ENCODE measurements around the gene TLR9. TPM values are rescaled to one million over a fixed set of nuclear protein-coding genes. Genes with fewer than 3 reads are reported as not detected.

TLR9 gene
- total RNA-seq, 6 experiments from 2014 or later, result not detected

DNA sequence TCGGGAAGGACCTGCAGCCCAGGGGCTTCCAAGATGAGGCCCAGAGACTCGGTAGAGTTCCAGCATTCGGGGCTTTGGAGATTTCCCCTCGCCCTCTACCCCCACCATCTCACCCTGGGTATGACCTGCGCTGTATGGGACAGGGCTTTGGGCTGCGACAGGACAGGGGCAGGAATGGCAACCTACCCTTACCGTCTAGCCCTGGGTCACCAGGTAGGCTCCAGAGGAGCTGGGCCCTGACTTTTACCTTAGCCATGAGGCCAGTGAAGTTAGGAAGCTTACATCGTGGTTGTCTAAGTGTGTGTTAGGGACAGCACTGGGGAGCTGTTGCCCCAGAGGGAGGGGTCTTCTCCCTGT is 20.8 kb upstream of the TLR9 start:
- no peak for DNase-seq
- H3K4me1 Mint-ChIP-seq (ENCODE audit: low read depth), result peaks cover 35% of the 10 kb centered on the region
- H3K4me3 Mint-ChIP-seq, result peak overlapping the region; percentile 85
- TF ChIP-seq, protein P1, sequence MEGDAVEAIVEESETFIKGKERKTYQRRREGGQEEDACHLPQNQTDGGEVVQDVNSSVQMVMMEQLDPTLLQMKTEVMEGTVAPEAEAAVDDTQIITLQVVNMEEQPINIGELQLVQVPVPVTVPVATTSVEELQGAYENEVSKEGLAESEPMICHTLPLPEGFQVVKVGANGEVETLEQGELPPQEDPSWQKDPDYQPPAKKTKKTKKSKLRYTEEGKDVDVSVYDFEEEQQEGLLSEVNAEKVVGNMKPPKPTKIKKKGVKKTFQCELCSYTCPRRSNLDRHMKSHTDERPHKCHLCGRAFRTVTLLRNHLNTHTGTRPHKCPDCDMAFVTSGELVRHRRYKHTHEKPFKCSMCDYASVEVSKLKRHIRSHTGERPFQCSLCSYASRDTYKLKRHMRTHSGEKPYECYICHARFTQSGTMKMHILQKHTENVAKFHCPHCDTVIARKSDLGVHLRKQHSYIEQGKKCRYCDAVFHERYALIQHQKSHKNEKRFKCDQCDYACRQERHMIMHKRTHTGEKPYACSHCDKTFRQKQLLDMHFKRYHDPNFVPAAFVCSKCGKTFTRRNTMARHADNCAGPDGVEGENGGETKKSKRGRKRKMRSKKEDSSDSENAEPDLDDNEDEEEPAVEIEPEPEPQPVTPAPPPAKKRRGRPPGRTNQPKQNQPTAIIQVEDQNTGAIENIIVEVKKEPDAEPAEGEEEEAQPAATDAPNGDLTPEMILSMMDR (IDR thresholded peaks at IDR 0.05), result no peak
- no peaks in the 10 kb centered on the region for H3K9me3 Mint-ChIP-seq
- peak overlapping the region; percentile 74 for H3K27ac Mint-ChIP-seq
- peaks cover 10% of the 10 kb centered on the region; the same call in 1 of the 2 replicates for H3K36me3 Mint-ChIP-seq (ENCODE audit: low read depth)
- H3K27me3 Mint-ChIP-seq (ENCODE audit: insufficient read depth), result peaks cover 6% of the 10 kb centered on the region

DNA sequence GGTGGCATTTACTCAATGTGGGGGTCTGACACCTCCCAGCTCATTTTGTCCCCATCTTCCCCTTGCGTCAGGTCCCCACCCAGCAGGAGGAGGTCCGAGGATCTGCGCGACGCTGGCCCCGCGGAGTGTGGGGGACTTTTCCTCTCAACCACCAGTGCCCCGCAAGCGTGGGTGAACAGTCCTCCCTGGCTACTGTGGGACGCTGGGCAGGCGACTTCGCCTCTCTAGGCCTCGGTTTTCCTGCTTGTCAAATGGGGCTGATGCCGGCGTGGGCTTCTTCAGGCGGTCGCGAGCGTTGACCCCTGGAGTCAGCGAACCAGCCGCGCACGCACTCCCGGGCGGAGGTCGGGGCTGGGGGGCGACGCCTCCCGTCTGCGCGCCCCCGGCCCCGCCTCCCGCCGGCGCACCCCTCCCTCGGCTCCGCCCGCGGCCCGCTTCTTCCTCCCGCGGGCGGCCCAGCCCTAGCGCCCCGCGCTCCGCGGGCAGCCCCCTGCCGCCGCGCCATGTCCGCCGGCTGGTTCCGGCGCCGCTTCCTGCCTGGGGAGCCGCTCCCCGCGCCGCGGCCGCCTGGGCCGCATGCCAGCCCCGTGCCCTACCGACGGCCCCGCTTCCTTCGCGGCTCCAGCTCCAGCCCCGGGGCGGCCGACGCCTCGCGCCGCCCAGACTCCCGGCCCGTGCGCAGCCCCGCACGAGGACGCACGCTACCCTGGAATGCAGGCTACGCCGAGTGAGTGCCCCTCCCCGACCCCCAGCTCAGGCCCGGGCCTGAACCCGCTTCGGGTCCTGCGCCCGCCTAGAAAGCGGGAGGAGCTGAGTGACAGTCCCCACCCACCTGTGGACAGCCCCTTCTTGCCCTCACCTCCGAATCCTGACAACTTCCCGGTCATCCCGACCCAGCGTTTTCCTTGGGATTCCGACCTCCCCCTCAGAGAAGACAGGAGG is 20.1 kb upstream of the TLR9 start, which contains the start of gene PPM1M:
TSS of gene PPM1M (plus strand) at position 438 of the 942 bp plus-strand sequence. CDS start at position 504, 66 bp downstream.
- Mint-ChIP-seq H3K4me3 (peak within 1 kb of the TSS; percentile 85), H3K9me3 (no peaks in the 10 kb centered on the region), H3K36me3 (ENCODE audit: low read depth) (peaks cover 15% of the 10 kb centered on the region), H3K27ac (peak within 1 kb of the TSS; percentile 74), H3K4me1 (ENCODE audit: low read depth) (peaks cover 41% of the 10 kb centered on the region), H3K27me3 (ENCODE audit: insufficient read depth) (peaks cover 6% of the 10 kb centered on the region)
- TF ChIP-seq, protein P1 (IDR thresholded peaks at IDR 0.05), result no peak
- peak; percentile 29 for DNase-seq

DNA sequence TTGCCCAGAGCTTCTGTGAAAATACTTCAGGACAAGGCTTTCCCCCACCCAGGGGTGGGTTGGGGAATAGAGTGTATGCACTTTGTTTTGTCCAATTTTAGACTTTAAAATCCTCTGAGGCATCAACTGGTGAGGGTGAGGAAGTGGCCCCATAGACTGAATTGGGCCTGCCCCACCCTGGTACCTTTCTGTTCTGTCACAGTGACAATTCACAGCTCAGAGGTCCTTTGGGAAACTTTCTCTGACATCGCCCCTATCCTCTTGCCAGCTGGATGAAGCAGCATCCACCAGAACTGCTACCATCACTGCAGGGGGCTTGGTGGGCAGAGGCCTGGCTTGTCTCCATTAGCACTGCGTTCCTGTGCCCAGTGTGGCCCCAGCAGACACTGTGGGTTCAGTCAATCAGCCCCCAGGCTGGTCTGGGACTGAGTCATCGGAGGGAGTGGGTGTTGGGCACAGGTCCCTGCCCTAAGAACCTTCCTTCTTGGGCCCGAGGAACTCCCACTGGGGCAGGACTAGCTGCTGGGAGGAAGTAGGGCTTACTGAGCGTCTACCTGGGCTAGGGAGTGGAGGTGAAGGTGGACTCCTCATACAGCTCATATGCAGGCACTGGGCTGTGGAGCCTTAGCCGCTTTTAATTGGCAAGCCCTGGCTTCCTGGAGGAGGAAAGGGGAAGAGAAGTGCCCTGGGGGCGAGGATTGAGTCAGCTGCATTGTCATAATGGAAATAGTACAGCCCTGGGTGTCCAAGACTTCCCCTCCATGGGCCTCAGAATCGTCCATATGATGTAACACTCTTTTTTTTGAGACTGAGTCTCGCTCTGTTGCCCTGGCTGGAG is 18.6 kb upstream of the TLR9 start:
- no peaks in the 10 kb centered on the region for H3K9me3 Mint-ChIP-seq
- peak overlapping the region; percentile 72 for H3K27ac Mint-ChIP-seq
- DNase-seq, result peak; percentile 58
- H3K4me1 Mint-ChIP-seq (ENCODE audit: low read depth), result peaks cover 55% of the 10 kb centered on the region
- TF ChIP-seq, protein P1 (IDR thresholded peaks at IDR 0.05), result no peak
- H3K27me3 Mint-ChIP-seq (ENCODE audit: insufficient read depth), result peaks cover 3% of the 10 kb centered on the region
- H3K4me3 Mint-ChIP-seq, result peak overlapping the region; percentile 81
- H3K36me3 Mint-ChIP-seq (ENCODE audit: low read depth), result peaks cover 12% of the 10 kb centered on the region; the same call in 1 of the 2 replicates

DNA sequence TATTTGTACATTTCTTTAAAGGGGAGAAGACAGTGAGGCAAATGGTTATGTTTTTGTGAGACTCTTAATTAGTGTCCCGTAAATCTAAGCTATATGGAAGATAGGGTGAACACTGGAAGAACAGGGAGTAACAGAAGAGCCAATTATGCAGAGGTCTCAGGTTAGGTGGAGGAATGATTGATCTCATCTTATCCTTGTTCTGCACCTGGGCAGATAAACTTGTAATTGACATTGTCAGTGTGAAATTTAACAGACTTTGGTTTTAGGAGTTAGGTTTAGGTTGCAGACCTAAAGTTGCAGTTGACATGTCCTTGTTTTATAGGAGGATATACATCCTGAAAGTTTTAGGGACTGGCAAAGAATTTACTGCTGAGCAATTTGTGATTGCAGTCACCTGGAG is 16.6 kb upstream of the TLR9 start:
- Mint-ChIP-seq H3K27me3 (ENCODE audit: insufficient read depth) (peaks cover 1% of the 10 kb centered on the region), H3K36me3 (ENCODE audit: low read depth) (peaks cover 8% of the 10 kb centered on the region; the same call in 1 of the 2 replicates), H3K9me3 (no peaks in the 10 kb centered on the region), H3K4me1 (ENCODE audit: low read depth) (peaks cover 62% of the 10 kb centered on the region), H3K27ac (no peak overlapping the region), H3K4me3 (no peak overlapping the region)
- DNase-seq, result no peak
- TF ChIP-seq, protein P1 (IDR thresholded peaks at IDR 0.05), result no peak

- Mint-ChIP-seq H3K4me3 (no peak overlapping the region), H3K27ac (peak overlapping the region; percentile 96), H3K27me3 (ENCODE audit: insufficient read depth) (peaks cover 1% of the 10 kb centered on the region), H3K9me3 (no peaks in the 10 kb centered on the region), H3K36me3 (ENCODE audit: low read depth) (peaks cover 8% of the 10 kb centered on the region; the same call in 1 of the 2 replicates), H3K4me1 (ENCODE audit: low read depth) (peaks cover 63% of the 10 kb centered on the region)
- DNase-seq, result no peak
- TF ChIP-seq, protein P1 (IDR thresholded peaks at IDR 0.05), result no peak
Measured at GRCh38 chr3:52240886-52241370, 15.5 kb upstream of the TLR9 start.

Measured in HFFc6 (cell line).